Osteocyte (in vitro differentiated cells): Measurements from ENCODE around the gene TTC34. TPM values are rescaled to one million over a fixed set of nuclear protein-coding genes. Genes with fewer than 3 reads are reported as not detected.

Source experiments
- DNase-seq: peaks from one replicate; pipeline ENCODE4 v3.0.0; 2021; ENCODE audit warnings: mixed read lengths; ENCODE audit not compliant: unreplicated experiment; ENCODE audit errors: extremely low spot score
- H3K27ac Mint-ChIP-seq: one replicate; pipeline ENCODE4 v1.8.0; 2021; ENCODE audit warnings: mild to moderate bottlenecking, mixed read lengths; ENCODE audit not compliant: unreplicated experiment
- H3K27me3 Mint-ChIP-seq: one replicate; pipeline ENCODE4 v1.8.0; 2021; ENCODE audit warnings: mixed read lengths; ENCODE audit not compliant: unreplicated experiment
- H3K36me3 Mint-ChIP-seq: one replicate; pipeline ENCODE4 v1.8.0; 2021; ENCODE audit warnings: mixed read lengths; ENCODE audit not compliant: unreplicated experiment
- H3K4me1 Mint-ChIP-seq: one replicate; pipeline ENCODE4 v1.8.0; 2021; ENCODE audit warnings: mixed read lengths; ENCODE audit not compliant: unreplicated experiment
- H3K4me3 Mint-ChIP-seq: one replicate; pipeline ENCODE4 v1.8.0; 2021; ENCODE audit warnings: mild to moderate bottlenecking, moderate library complexity, mixed read lengths; ENCODE audit not compliant: unreplicated experiment
- H3K9me3 Mint-ChIP-seq: one replicate; pipeline ENCODE4 v1.8.0; 2021; ENCODE audit warnings: mixed read lengths; ENCODE audit not compliant: unreplicated experiment
- total RNA-seq: library from RNA; stranded (reverse); gene quantifications from 2 replicates; pipeline ENCODE4 v1.2.1, GENCODE V29; 2021
- TF ChIP-seq, protein P1 (sequence below): fragments of 200-600 bp; sonication (generic); IDR thresholded peaks from 2 replicates; pipeline ENCODE4 v1.5.0; 2021; ENCODE audit warnings: antibody characterized with exemption, mild to moderate bottlenecking, moderate library complexity

TTC34 gene
- total RNA-seq, 1 donor from 2014 or later: 1.7 TPM

- Mint-ChIP-seq H3K4me1 (peaks cover 15% of the 10 kb centered on the region), H3K27me3 (no peaks in the 10 kb centered on the region), H3K36me3 (peaks cover 1% of the 10 kb centered on the region), H3K27ac (no peak overlapping the region), H3K4me3 (peak overlapping the region; percentile 71), H3K9me3 (no peaks in the 10 kb centered on the region)
- TF ChIP-seq, protein P1, sequence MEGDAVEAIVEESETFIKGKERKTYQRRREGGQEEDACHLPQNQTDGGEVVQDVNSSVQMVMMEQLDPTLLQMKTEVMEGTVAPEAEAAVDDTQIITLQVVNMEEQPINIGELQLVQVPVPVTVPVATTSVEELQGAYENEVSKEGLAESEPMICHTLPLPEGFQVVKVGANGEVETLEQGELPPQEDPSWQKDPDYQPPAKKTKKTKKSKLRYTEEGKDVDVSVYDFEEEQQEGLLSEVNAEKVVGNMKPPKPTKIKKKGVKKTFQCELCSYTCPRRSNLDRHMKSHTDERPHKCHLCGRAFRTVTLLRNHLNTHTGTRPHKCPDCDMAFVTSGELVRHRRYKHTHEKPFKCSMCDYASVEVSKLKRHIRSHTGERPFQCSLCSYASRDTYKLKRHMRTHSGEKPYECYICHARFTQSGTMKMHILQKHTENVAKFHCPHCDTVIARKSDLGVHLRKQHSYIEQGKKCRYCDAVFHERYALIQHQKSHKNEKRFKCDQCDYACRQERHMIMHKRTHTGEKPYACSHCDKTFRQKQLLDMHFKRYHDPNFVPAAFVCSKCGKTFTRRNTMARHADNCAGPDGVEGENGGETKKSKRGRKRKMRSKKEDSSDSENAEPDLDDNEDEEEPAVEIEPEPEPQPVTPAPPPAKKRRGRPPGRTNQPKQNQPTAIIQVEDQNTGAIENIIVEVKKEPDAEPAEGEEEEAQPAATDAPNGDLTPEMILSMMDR: no peak
- DNase-seq: no peak
Measured at GRCh38 chr1:2587860-2588571, 213.5 kb downstream of the TTC34 start.

- TF ChIP-seq, protein P1: no peak
- Mint-ChIP-seq H3K9me3 (no peaks in the 10 kb centered on the region), H3K4me3 (peak overlapping the region; percentile 71), H3K4me1 (peaks cover 15% of the 10 kb centered on the region), H3K27me3 (no peaks in the 10 kb centered on the region), H3K27ac (no peak overlapping the region), H3K36me3 (peaks cover 1% of the 10 kb centered on the region)
- DNase-seq: no peak
Measured at GRCh38 chr1:2587071-2587859, 214.2 kb downstream of the TTC34 start.

GRCh38 chr1:2586154-2587070, 215.1 kb downstream of the TTC34 start, which contains the start of gene PRXL2B:
Gene PRXL2B (plus strand): TSS chr1:2586777. CDS start chr1:2586886, 109 bp downstream.
- peaks cover 15% of the 10 kb centered on the region for H3K4me1 Mint-ChIP-seq
- DNase-seq: peak; percentile 100
- H3K27me3 Mint-ChIP-seq: peaks cover 2% of the 10 kb centered on the region
- H3K9me3 Mint-ChIP-seq: no peaks in the 10 kb centered on the region
- TF ChIP-seq, protein P1: no peak
- peak within 1 kb of the TSS; percentile 89 for H3K27ac Mint-ChIP-seq
- H3K36me3 Mint-ChIP-seq: peaks cover 1% of the 10 kb centered on the region
- H3K4me3 Mint-ChIP-seq: peak within 1 kb of the TSS; percentile 85

Other genes starting within 250 kb of the TTC34 start
- gene TNFRSF14, start 245.3 kb downstream of the TTC34 start, total RNA-seq: 6.5 TPM in 2 replicates
- 24.0 and 24.8 TPM in 2 replicates for gene PRXL2B, start 214.9 kb downstream of the TTC34 start, total RNA-seq
- gene MMEL1, start 168.7 kb downstream of the TTC34 start, total RNA-seq: not detected in 2 replicates
- not detected in 2 replicates for gene ACTRT2, start 219.8 kb upstream of the TTC34 start, total RNA-seq